BE2C (cell line): Measurements from ENCODE around the gene ANO6.
"Not testable (repeated sequence)": the region's sequence is repeated elsewhere in the genome, so short reads cannot be mapped to it uniquely, and the experiment has no call there.

ENCODE experiments used
- DNase-seq: peaks from one replicate; pipeline ENCODE4 v3.0.0-alpha.2; 2020
- H3K27me3 ChIP-seq: fragments of 250-450 bp; sonication (Bioruptor Pico); 2 replicates; pipeline ENCODE4 v1.5.1; 2020; ENCODE audit warnings: mild to moderate bottlenecking
- H3K36me3 ChIP-seq: fragments of 250-450 bp; sonication (Bioruptor Pico); 2 replicates; pipeline ENCODE4 v1.5.1; 2020; ENCODE audit warnings: mild to moderate bottlenecking
- H3K4me1 ChIP-seq: fragments of 250-450 bp; sonication (Bioruptor Pico); 2 replicates; pipeline ENCODE4 v1.5.1; 2020
- H3K4me3 ChIP-seq: 2 replicates; pipeline ENCODE4 v1.5.1; 2011; ENCODE audit warnings: low read depth, low read length
- H3K9me3 ChIP-seq: fragments of 250-450 bp; sonication (Bioruptor Pico); 2 replicates; pipeline ENCODE4 v1.5.1; 2020
- TF ChIP-seq, protein P1 (sequence below): IDR thresholded peaks from 2 replicates; pipeline ENCODE4 v1.5.1; 2012; ENCODE audit warnings: mild to moderate bottlenecking, low read depth, low read length

The ANO6 gene

DNA sequence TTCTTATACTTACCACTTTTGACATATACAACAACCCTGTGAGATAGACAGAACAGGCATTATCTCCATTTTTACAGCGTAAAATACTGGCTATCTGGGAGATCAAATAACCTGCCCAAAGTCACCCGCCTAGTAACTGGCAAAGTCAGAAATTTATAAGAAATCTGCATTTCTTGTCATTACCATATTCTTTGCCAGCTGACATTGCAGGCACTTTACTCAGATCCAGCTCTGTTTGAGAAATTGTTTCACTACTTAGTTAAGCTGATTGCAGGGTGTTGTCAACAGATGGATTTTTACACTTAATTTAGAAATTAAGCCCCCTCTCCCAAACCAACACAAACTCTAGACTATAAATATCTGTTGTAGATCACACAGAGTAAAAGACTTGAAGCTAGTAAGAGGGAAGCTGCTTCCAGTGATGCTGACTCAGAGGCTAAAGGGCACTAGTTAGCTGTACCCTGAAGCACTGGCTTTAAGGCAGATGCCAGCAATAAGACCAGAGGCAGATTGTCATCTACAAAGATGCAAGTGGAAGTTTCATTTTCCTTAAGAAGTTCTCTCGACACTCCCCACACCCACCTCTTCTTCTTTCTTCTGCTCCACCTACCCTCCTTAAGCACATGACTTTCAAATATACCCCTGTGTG is 153.1 kb downstream of the ANO6 start:
- Histone ChIP-seq H3K4me1 (no peaks in the 10 kb centered on the region), H3K27me3 (no peaks in the 10 kb centered on the region), H3K9me3 (no peaks in the 10 kb centered on the region), H3K36me3 (peaks cover 30% of the 10 kb centered on the region), H3K4me3 (no peak overlapping the region)
- no peak for DNase-seq
- TF ChIP-seq, protein P1, sequence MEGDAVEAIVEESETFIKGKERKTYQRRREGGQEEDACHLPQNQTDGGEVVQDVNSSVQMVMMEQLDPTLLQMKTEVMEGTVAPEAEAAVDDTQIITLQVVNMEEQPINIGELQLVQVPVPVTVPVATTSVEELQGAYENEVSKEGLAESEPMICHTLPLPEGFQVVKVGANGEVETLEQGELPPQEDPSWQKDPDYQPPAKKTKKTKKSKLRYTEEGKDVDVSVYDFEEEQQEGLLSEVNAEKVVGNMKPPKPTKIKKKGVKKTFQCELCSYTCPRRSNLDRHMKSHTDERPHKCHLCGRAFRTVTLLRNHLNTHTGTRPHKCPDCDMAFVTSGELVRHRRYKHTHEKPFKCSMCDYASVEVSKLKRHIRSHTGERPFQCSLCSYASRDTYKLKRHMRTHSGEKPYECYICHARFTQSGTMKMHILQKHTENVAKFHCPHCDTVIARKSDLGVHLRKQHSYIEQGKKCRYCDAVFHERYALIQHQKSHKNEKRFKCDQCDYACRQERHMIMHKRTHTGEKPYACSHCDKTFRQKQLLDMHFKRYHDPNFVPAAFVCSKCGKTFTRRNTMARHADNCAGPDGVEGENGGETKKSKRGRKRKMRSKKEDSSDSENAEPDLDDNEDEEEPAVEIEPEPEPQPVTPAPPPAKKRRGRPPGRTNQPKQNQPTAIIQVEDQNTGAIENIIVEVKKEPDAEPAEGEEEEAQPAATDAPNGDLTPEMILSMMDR, result no peak

DNA sequence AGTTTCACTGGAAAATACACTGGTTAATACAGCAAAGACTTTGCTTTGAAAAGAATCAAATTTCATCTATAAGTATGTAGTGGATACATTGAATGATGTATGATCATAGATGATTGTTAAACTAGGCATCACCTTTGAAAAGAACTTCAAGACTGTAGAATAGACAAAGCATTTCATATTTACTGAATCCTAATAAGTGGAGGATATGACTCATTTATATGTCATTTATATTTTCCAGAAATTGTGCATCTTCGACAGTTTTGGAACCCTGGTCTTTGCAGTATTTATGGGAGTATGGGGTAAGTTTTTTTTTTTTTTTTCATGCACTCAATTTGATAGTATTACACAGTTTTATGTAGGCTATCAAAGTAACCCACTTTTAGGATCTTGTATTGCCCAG is 161.9 kb downstream of the ANO6 start:
- Histone ChIP-seq H3K4me3 (no peak overlapping the region), H3K9me3 (no peaks in the 10 kb centered on the region), H3K36me3 (peaks cover 46% of the 10 kb centered on the region), H3K27me3 (no peaks in the 10 kb centered on the region), H3K4me1 (peaks cover 12% of the 10 kb centered on the region)
- no peak for DNase-seq
- TF ChIP-seq, protein P1, result no peak

DNA sequence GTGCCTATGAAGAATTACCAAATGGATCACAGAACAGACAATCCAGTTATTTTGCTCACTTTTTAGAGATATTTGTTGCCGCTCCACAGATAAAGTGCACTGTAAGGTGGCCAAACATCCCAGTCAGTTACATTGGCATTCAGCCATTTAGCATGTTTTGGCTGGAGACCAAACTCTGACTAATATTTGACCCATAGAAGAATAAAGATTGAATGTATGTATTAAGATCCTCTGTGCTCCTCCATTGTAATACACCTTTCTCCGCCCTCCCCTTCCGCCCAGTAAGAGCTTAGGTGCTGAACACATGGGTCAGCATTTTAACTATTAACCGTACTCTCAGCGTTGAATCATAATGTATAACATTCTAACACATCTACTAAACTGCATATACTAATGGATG is 163.4 kb downstream of the ANO6 start:
- Histone ChIP-seq H3K4me1 (peaks cover 12% of the 10 kb centered on the region), H3K36me3 (peaks cover 56% of the 10 kb centered on the region), H3K4me3 (no peak overlapping the region), H3K27me3 (no peaks in the 10 kb centered on the region), H3K9me3 (no peaks in the 10 kb centered on the region)
- DNase-seq, result peak; percentile 6
- TF ChIP-seq, protein P1, result no peak

DNA sequence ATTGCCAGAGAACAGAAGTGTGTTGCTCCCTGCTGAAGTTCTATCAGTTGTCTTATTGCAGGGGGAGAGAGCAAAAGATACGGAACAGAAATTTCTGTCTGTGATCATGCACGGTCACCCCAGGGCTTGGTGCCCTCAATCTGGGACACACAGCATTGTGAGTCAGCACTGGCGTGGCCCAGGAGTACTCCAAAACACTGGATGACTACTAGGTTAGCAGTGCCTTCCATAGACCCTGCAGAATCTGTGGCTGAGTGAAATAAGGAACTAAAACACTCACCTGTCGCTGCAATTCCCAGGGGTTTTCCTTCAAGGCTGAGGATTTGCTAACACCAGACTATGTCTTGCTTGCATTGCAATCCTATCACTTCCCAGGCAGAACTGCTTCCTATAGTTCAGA is 165.5 kb downstream of the ANO6 start:
- H3K4me3 ChIP-seq, result no peak overlapping the region

DNA sequence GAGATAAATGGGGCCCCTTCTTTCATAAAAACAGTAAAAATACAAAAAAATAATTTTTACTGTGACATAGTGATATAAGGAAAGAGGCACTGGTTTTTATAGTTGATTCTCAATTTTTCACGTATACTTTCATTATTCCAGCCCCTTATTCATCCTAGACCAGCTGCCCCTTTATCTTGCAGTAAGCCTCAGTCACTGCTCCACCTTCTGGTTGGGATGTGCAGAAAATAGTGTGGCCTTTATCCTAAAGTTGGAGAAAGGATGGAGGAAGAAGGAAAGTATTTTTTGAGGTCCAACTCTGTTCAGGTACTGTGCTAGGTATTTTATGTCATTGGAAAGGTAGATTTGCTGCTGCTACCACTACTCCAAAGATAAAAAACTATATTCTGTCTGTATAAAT is 172.7 kb downstream of the ANO6 start:
- H3K4me1 ChIP-seq, result 0 out of 2 replicates have a peak, but pooled peaks cover 5% of the 10 kb centered on the region
- peak; percentile 39 for DNase-seq
- H3K27me3 ChIP-seq, result no peaks in the 10 kb centered on the region
- peaks cover 36% of the 10 kb centered on the region for H3K36me3 ChIP-seq
- TF ChIP-seq, protein P1, result peak; percentile 82
- no peak overlapping the region for H3K4me3 ChIP-seq
- no peaks in the 10 kb centered on the region for H3K9me3 ChIP-seq

More for the DNA sequence above, 165.5 kb downstream of the ANO6 start:
- peaks cover 60% of the 10 kb centered on the region for H3K36me3 ChIP-seq
- no peaks in the 10 kb centered on the region for H3K27me3 ChIP-seq
- DNase-seq, result no peak
- H3K4me1 ChIP-seq, result peaks cover 12% of the 10 kb centered on the region
- TF ChIP-seq, protein P1, result no peak
- H3K9me3 ChIP-seq, result no peaks in the 10 kb centered on the region

DNA sequence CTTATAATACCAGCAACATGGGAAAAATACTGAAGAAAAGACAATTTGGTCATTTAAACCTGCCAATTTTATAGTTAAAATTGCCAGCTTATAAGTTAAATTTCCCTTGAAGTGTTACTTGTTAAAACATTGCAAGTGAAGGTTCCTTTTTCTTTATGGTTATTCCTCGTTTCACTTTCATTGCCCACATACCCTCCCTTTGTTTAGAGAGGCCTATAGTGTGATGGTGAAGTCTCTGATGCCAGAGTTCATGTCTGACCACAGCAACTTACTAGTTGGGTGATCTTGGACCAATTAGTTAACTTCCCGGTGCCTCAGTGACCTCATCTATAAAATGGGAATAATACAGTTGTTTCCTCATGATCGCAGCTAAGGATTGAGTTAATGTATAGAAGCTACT is 173.5 kb downstream of the ANO6 start:
- no peak overlapping the region for H3K4me3 ChIP-seq
- peaks cover 33% of the 10 kb centered on the region for H3K36me3 ChIP-seq
- no peak for DNase-seq
- TF ChIP-seq, protein P1, result no peak
- H3K27me3 ChIP-seq, result no peaks in the 10 kb centered on the region
- H3K9me3 ChIP-seq, result no peaks in the 10 kb centered on the region
- H3K4me1 ChIP-seq, result 0 out of 2 replicates have a peak, but pooled peaks cover 5% of the 10 kb centered on the region

DNA sequence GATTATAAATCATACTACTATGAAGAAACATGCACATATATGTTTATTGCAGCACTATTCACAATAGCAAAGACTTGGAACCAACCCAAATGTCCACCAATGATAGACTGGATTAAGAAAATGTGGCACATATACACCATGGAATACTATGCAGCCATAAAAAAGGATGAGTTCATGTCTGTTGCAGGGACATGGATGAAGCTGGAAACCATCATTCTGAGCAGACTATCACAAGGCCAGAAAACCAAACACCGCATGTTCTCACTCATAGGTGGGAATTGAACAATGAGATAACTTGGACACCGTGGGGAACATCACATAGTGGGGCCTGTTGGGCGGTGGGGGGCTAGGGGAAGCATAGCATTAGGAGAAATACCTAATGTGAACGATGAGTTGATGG is 181.6 kb downstream of the ANO6 start:
- DNase-seq, H3K9me3 ChIP-seq, H3K4me1 ChIP-seq, H3K4me3 ChIP-seq, H3K27me3 ChIP-seq: not testable (repeated sequence)
- H3K36me3 ChIP-seq, result peaks cover 22% of the 10 kb centered on the region
